Esophagus muscularis mucosa (tissue), 4 donors: ENCODE data around the gene GORASP1. TPM values are rescaled to one million over a fixed set of nuclear protein-coding genes. Genes with fewer than 3 reads are reported as not detected.
A peak's percentile ranks its signal among the peaks of the same experiment; 100 is the strongest.

Source experiments
- DNase-seq: peaks from one replicate; pipeline ENCODE4 v3.0.0-alpha.2; 2017; ENCODE audit errors: extremely low spot score
- H3K27ac ChIP-seq, 4 donors: fragments of 200-600 bp; sonication (generic); replicated peaks in 1 of 4; 1 replicate in 3 of 4; 2 replicates in 1 of 4; pipeline ENCODE4 v1.5.1; 2016 to 2019; ENCODE audit warnings: mild to moderate bottlenecking in 1 of 4
- H3K27me3 ChIP-seq, 4 donors: fragments of 200-600 bp; sonication (generic); one replicate each; pipeline versions ENCODE4 v1.5.1 to v1.6.0; 2016 to 2019
- H3K36me3 ChIP-seq, 4 donors: fragments of 200-600 bp; sonication (generic); one replicate each; pipeline ENCODE4 v1.5.1; 2016 to 2019
- H3K4me1 ChIP-seq, 4 donors: fragments of 200-600 bp; sonication (generic); one replicate each; pipeline ENCODE4 v1.5.1; 2016 to 2019
- H3K4me3 ChIP-seq, 4 donors: fragments of 200-600 bp; sonication (generic); 1 replicate in 2 of 4; 2 replicates in 2 of 4; pipeline ENCODE4 v1.5.1; 2016 to 2019; ENCODE audit warnings: mild to moderate bottlenecking in 4 of 4, moderate library complexity in 1 of 4
- H3K9me3 ChIP-seq, 4 donors: fragments of 200-600 bp; sonication (generic); 1 replicate in 3 of 4; 2 replicates in 1 of 4; pipeline ENCODE4 v1.5.1; 2016 to 2019
- CTCF ChIP-seq, 3 experiments: fragments of 200-600 bp in 2 of 3; fragments of 450-650 bp in 1 of 3; sonication (generic) in 2 of 3; IDR thresholded peaks; one replicate each; pipeline ENCODE4 v1.5.1; 2017 to 2019; ENCODE audit warnings: antibody characterized with exemption in 3 of 3, mild to moderate bottlenecking in 2 of 3, moderate library complexity in 1 of 3
- EP300 ChIP-seq: sonication (generic); formaldehyde crosslinking; IDR thresholded peaks from one replicate; pipeline ENCODE4 v1.6.1; 2017; ENCODE audit warnings: antibody characterized with exemption
- POLR2A ChIP-seq: fragments of 450-650 bp; IDR thresholded peaks from one replicate; pipeline ENCODE4 v1.6.1; 2017; ENCODE audit warnings: antibody characterized with exemption, moderate library complexity, mild to moderate bottlenecking, low read depth
- POLR2AphosphoS5 ChIP-seq, 2 donors: sonication (generic); formaldehyde crosslinking; IDR thresholded peaks; one replicate each; pipeline ENCODE4 v1.6.1; 2017; ENCODE audit warnings: antibody characterized with exemption in 2 of 2
- WGBS: methylation state at CpG from one replicate; pipeline ENCODE4 v1.1.5; 2018; 5-methylcytosine and 5-hydroxymethylcytosine counted together
- intact Hi-C: fragments of 100-400 bp; cut with DNase I; formaldehyde crosslinking; loops from one replicate; pipeline ENCODE4 v1.15.1; 2023
- total RNA-seq, 4 donors: library from RNA; depleted of rRNA; stranded (reverse); fragments of >200 nt; gene quantifications; one replicate each; pipeline versions ENCODE4 v1.1.0 to v1.2.1, GENCODE V29; 2016

Gene GORASP1
- total RNA-seq, 4 donors from 2014 or later: 53.7 to 88.7 (median 67.8) TPM

- WGBS: 83% methylated on average over 2 of the region's 2 CpGs
- Histone ChIP-seq H3K27ac (no peak overlapping the region), H3K36me3 (peaks cover 0 to 4% (median 0%) of the 10 kb centered on the region in 4 donors), H3K4me1 (peaks cover 15 to 41% (median 29%) of the 10 kb centered on the region in 4 donors), H3K9me3 (no peaks in the 10 kb centered on the region), H3K27me3 (no peaks in the 10 kb centered on the region), H3K4me3 (no peak overlapping the region)
- TF ChIP-seq EP300 (no peak), POLR2A (no peak), CTCF (IDR thresholded peaks at IDR 0.05) (no peak), POLR2AphosphoS5 (IDR thresholded peaks at IDR 0.05) (no peak)
- DNase-seq: no peak
- intact Hi-C loops: loop anchor here (5.0 kb wide), 1 partner anchor 54 kb away; the partner anchor contains the start of genes GORASP1 and TTC21A
These were observed 53.7 kb downstream of the GORASP1 start for GRCh38 chr3:39053696-39054095.

GRCh38 chr3:39052583-39052982, 54.8 kb downstream of the GORASP1 start:
- H3K9me3 ChIP-seq: no peaks in the 10 kb centered on the region
- WGBS: 2% methylated on average over 11 of the region's 11 CpGs
- no peaks in the 10 kb centered on the region for H3K27me3 ChIP-seq
- no peak for DNase-seq
- H3K4me3 ChIP-seq: peak overlapping the region; percentile 93 to 98 (median 96)
- H3K27ac ChIP-seq: peak overlapping the region; percentile 88 to 92 (median 89)
- peaks cover 15 to 41% (median 29%) of the 10 kb centered on the region in 4 donors for H3K4me1 ChIP-seq
- no peaks in the 10 kb centered on the region for H3K36me3 ChIP-seq
- TF ChIP-seq EP300 (no peak), POLR2AphosphoS5 (IDR thresholded peaks at IDR 0.05) (no peak), POLR2A (no peak), CTCF (IDR thresholded peaks at IDR 0.05) (no peak)
- intact Hi-C loops: loop anchor here (5.0 kb wide), 1 partner anchor 55 kb away; the partner anchor contains the start of genes GORASP1 and TTC21A

GRCh38 chr3:39051649-39052561, 55.5 kb downstream of the GORASP1 start, which contains the start of the genes SCN11A and WDR48:
TSS of gene SCN11A (minus strand) at chr3:39051944. CDS start at chr3:38950362, 101,582 bp downstream.
TSS of gene WDR48 (plus strand) at chr3:39052016. CDS start at chr3:39052026, 10 bp downstream.
- peaks cover 15 to 41% (median 29%) of the 10 kb centered on the region in 4 donors for H3K4me1 ChIP-seq
- no peaks in the 10 kb centered on the region for H3K36me3 ChIP-seq
- peak; percentile 99 for DNase-seq
- H3K9me3 ChIP-seq: no peaks in the 10 kb centered on the region
- TF ChIP-seq CTCF (IDR thresholded peaks at IDR 0.05) (no peak), POLR2A (peak; percentile 58), EP300 (no peak), POLR2AphosphoS5 (IDR thresholded peaks at IDR 0.05) (peak; percentile 96 to 98)
- H3K27ac ChIP-seq: peak within 1 kb of the TSS; percentile 88 to 92 (median 89)
- intact Hi-C loops: loop anchor here (5.0 kb wide), 1 partner anchor 55 kb away; the partner anchor contains the start of genes GORASP1 and TTC21A
- no peaks in the 10 kb centered on the region for H3K27me3 ChIP-seq
- WGBS: 1% methylated on average over 20 of the region's 68 CpGs
- peak within 1 kb of the TSS; percentile 93 to 98 (median 96) for H3K4me3 ChIP-seq

GRCh38 chr3:39050029-39050428, 57.4 kb downstream of the GORASP1 start:
- DNase-seq: no peak
- H3K36me3 ChIP-seq: no peaks in the 10 kb centered on the region
- no peak for TF ChIP-seq EP300
- TF ChIP-seq POLR2A: no peak
- TF ChIP-seq POLR2AphosphoS5 (IDR thresholded peaks at IDR 0.05): no peak
- TF ChIP-seq CTCF (IDR thresholded peaks at IDR 0.05): no peak
- H3K27me3 ChIP-seq: no peaks in the 10 kb centered on the region
- H3K27ac ChIP-seq: no peak overlapping the region
- peaks cover 15 to 33% (median 29%) of the 10 kb centered on the region in 4 donors for H3K4me1 ChIP-seq
- no peaks in the 10 kb centered on the region for H3K9me3 ChIP-seq
- intact Hi-C loops: loop anchor here (5.0 kb wide), 1 partner anchor 57 kb away; the partner anchor contains the start of genes GORASP1 and TTC21A
- no peak overlapping the region for H3K4me3 ChIP-seq

Other genes with a start within 250 kb of the GORASP1 start
- gene SCN11A, start 55.7 kb downstream of the GORASP1 start, total RNA-seq: under 1 TPM; 0.34 to 0.99 (median 0.56) TPM
- 10 to 100 TPM; 25.9 to 40.0 (median 29.8) TPM for gene WDR48, start 55.6 kb downstream of the GORASP1 start, total RNA-seq
- 1 to 10 TPM; 1.7 to 8.6 (median 3.9) TPM for gene TTC21A, start 53 bp upstream of the GORASP1 start, total RNA-seq
- gene CSRNP1, start 46.0 kb upstream of the GORASP1 start, total RNA-seq: 100 to 1,000 TPM in 1 of 4 donors, 10 to 100 TPM in 3; 27.8 to 183 (median 45.4) TPM
- gene XIRP1, start 85.0 kb upstream of the GORASP1 start, total RNA-seq: 1 to 10 TPM in 1 of 4 donors, not detected in 3; 1.3 TPM
- under 1 TPM; 0.23 to 0.78 (median 0.46) TPM for gene CX3CR1, start 172.4 kb upstream of the GORASP1 start, total RNA-seq
- not detected for gene CCR8, start 222.1 kb upstream of the GORASP1 start, total RNA-seq